GM12878 (cell line): ENCODE results near the gene SNHG17. TPM values are rescaled to one million over a fixed set of nuclear protein-coding genes. Genes with fewer than 3 reads are reported as not detected.
A peak's percentile ranks its signal among the peaks of the same experiment; 100 is the strongest.

Experiments used
- BHLHE40 ChIP-seq, 2 experiments: fragments of 450-650 bp in 1 of 2; IDR thresholded peaks; 2 replicates each; pipeline ENCODE4 v1.6.1; 2011 to 2017; ENCODE audit warnings: low read depth in 2 of 2, borderline replicate concordance in 1 of 2, improper control_type of control experiment in 1 of 2, low read length in 1 of 2, mild to moderate bottlenecking in 1 of 2
- FOXK2 ChIP-seq: fragments of 450-650 bp; IDR thresholded peaks from 2 replicates; pipeline ENCODE4 v1.6.1; 2017; ENCODE audit warnings: mild to moderate bottlenecking, moderate library complexity
- HDAC2 ChIP-seq: fragments of 200-600 bp; sonication (generic); IDR thresholded peaks from 2 replicates; pipeline ENCODE4 v1.6.1; 2017
- IKZF2 ChIP-seq, 2 experiments: fragments of 450-650 bp; IDR thresholded peaks; 2 replicates each; pipeline ENCODE4 v1.6.1; 2017; ENCODE audit warnings: mild to moderate bottlenecking in 2 of 2, moderate library complexity in 2 of 2
- NR2F1 ChIP-seq: fragments of 450-650 bp; conservative IDR thresholded peaks from 2 replicates; pipeline ENCODE4 v1.6.1; 2017; ENCODE audit warnings: mild to moderate bottlenecking
- PML ChIP-seq: IDR thresholded peaks from 2 replicates; pipeline ENCODE4 v1.6.1; 2012; ENCODE audit warnings: low read length, inconsistent platforms
- POLR2AphosphoS2 ChIP-seq: IDR thresholded peaks from 2 replicates; pipeline ENCODE4 v1.6.1; 2011; ENCODE audit warnings: low read depth, mild to moderate bottlenecking, low read length, improper control_type of control experiment, moderate library complexity
- RAD21 ChIP-seq: IDR thresholded peaks from 2 replicates; pipeline ENCODE4 v1.6.1; 2011; ENCODE audit warnings: mild to moderate bottlenecking, low read depth, low read length, moderate library complexity; ENCODE audit not compliant: insufficient read depth
- SMAD1 ChIP-seq: fragments of 450-650 bp; IDR thresholded peaks from 2 replicates; pipeline ENCODE4 v1.6.1; 2018; ENCODE audit warnings: mild to moderate bottlenecking, low read depth; ENCODE audit not compliant: partially characterized antibody
- SMAD5 ChIP-seq: IDR thresholded peaks from 2 replicates; pipeline ENCODE4 v1.6.1; 2016; ENCODE audit warnings: antibody characterized with exemption, low read depth
- SMARCA5 ChIP-seq: fragments of 450-650 bp; IDR thresholded peaks from 2 replicates; pipeline ENCODE4 v1.6.1; 2017; ENCODE audit warnings: mild to moderate bottlenecking
- ZSCAN29 ChIP-seq: fragments of 450-650 bp; IDR thresholded peaks from 2 replicates; pipeline ENCODE4 v1.6.1; 2017; ENCODE audit warnings: mild to moderate bottlenecking, moderate library complexity
- ZZZ3 ChIP-seq: IDR thresholded peaks from 2 replicates; pipeline ENCODE4 v1.6.1; 2011; ENCODE audit warnings: low read depth; ENCODE audit not compliant: control insufficient read depth, insufficient read length
- polyA plus RNA-seq, 11 experiments: library from polyadenylated mRNA; depleted of rRNA in 4 of 11; unstranded in 6 of 11; stranded (reverse) in 5 of 11; fragments of >200 nt; fragmentation: Nextera tagmentation in 4 of 11; fragmentation: Illumina TruSeq in 1 of 11; extraction: Ambion mirVana in 4 of 11; extraction: Trizol in 1 of 11; gene quantifications; 1 replicate in 1 of 11; 2 replicates in 10 of 11; pipeline versions ENCODE4 v1.2.1 to v1.2.3, GENCODE V29; 2011 to 2016; ENCODE audit warnings: inconsistent platforms in 2 of 11, missing spikeins in 2 of 11, low read depth in 1 of 11
- total RNA-seq, 4 experiments: library from RNA; depleted of rRNA in 3 of 4; stranded (reverse); fragments of >200 nt in 3 of 4; fragmentation: Illumina TruSeq in 1 of 4; extraction: Trizol in 1 of 4; gene quantifications; 2 replicates each; pipeline versions ENCODE4 v1.2.1 to v1.2.3, GENCODE V29; 2013 to 2021
- TF ChIP-seq, protein P1 (sequence below): IDR thresholded peaks from 2 replicates; pipeline ENCODE4 v1.6.1; 2011; ENCODE audit warnings: mild to moderate bottlenecking, low read depth, low read length, moderate library complexity; ENCODE audit not compliant: insufficient replicate concordance
- TF ChIP-seq, protein P2 (sequence below): fragments of 450-650 bp; IDR thresholded peaks from 2 replicates; pipeline ENCODE4 v1.6.1; 2017; ENCODE audit warnings: low read depth, mild to moderate bottlenecking, moderate library complexity
- TF ChIP-seq, protein P3 (sequence below): fragments of 450-650 bp; IDR thresholded peaks from 2 replicates; pipeline ENCODE4 v1.6.1; 2017; ENCODE audit warnings: mild to moderate bottlenecking, moderate library complexity
- TF ChIP-seq, protein P4 (sequence below): fragments of 450-650 bp; IDR thresholded peaks from 2 replicates; pipeline ENCODE4 v1.6.1; 2017; ENCODE audit warnings: mild to moderate bottlenecking, moderate library complexity

Gene SNHG17
- total and polyA plus RNA-seq, 10 of the 15 experiments (the other 5 are each of a cell fraction or from before 2014, with no cell fraction given), result 20.8 to 63.0 (median 33.9) TPM

DNA sequence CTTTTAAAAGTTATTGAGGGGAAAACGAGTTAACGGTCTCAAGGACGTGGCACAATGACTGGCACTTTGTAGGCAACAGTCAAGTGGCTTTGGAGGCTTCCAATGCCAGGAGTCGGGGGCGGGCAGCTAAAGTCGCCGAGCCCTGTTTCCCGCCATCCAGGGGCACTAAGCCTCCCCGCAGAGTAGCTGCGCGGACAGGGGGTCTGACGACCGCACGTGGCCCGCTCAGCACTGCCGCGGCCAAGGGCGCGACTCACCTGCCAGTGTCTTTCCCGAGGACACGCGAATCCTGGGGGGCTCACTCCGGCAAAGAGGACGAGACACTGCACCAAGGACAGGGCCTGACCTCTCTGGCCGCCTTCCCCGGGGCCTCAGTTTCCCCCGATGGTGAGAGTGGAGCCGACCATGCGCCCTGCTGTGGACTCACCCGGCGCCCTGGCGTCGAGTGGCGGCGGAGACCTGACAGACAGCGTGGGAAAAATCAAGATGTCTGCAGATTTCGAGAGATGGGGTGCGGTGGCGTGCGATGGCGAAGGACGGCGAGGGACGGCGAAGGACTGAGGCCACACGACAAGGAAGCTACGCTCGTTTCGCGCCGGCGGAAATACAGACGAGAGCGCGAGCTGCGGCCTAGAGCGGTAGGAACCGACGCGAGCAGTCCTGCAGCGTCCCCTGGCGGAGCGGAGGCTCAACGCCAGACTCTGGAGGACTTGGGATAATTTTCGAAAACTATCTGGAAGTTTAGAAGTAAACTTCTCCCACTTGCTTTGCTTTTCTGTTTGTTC, at the start of gene SNHG17 (continued):
- TF ChIP-seq ZZZ3, result no peak
- 0 out of 2 replicates have a peak, but pooled peaks have one; percentile 40 for TF ChIP-seq NR2F1
- TF ChIP-seq, protein P1, sequence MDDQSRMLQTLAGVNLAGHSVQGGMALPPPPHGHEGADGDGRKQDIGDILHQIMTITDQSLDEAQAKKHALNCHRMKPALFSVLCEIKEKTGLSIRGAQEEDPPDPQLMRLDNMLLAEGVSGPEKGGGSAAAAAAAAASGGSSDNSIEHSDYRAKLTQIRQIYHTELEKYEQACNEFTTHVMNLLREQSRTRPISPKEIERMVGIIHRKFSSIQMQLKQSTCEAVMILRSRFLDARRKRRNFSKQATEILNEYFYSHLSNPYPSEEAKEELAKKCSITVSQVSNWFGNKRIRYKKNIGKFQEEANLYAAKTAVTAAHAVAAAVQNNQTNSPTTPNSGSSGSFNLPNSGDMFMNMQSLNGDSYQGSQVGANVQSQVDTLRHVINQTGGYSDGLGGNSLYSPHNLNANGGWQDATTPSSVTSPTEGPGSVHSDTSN, result peak; percentile 30
- TF ChIP-seq IKZF2 (IDR thresholded peaks at IDR 0.05), result peak; percentile 56 to 78; a peak in 3 of 4 replicates
- peak; percentile 78; the same call in 1 of the 2 replicates for TF ChIP-seq ZSCAN29
- peak; percentile 50; the same call in 1 of the 2 replicates for TF ChIP-seq FOXK2
- TF ChIP-seq, protein P2, sequence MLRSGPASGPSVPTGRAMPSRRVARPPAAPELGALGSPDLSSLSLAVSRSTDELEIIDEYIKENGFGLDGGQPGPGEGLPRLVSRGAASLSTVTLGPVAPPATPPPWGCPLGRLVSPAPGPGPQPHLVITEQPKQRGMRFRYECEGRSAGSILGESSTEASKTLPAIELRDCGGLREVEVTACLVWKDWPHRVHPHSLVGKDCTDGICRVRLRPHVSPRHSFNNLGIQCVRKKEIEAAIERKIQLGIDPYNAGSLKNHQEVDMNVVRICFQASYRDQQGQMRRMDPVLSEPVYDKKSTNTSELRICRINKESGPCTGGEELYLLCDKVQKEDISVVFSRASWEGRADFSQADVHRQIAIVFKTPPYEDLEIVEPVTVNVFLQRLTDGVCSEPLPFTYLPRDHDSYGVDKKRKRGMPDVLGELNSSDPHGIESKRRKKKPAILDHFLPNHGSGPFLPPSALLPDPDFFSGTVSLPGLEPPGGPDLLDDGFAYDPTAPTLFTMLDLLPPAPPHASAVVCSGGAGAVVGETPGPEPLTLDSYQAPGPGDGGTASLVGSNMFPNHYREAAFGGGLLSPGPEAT, result peak; percentile 58; the same call in 1 of the 2 replicates
- TF ChIP-seq, protein P3, sequence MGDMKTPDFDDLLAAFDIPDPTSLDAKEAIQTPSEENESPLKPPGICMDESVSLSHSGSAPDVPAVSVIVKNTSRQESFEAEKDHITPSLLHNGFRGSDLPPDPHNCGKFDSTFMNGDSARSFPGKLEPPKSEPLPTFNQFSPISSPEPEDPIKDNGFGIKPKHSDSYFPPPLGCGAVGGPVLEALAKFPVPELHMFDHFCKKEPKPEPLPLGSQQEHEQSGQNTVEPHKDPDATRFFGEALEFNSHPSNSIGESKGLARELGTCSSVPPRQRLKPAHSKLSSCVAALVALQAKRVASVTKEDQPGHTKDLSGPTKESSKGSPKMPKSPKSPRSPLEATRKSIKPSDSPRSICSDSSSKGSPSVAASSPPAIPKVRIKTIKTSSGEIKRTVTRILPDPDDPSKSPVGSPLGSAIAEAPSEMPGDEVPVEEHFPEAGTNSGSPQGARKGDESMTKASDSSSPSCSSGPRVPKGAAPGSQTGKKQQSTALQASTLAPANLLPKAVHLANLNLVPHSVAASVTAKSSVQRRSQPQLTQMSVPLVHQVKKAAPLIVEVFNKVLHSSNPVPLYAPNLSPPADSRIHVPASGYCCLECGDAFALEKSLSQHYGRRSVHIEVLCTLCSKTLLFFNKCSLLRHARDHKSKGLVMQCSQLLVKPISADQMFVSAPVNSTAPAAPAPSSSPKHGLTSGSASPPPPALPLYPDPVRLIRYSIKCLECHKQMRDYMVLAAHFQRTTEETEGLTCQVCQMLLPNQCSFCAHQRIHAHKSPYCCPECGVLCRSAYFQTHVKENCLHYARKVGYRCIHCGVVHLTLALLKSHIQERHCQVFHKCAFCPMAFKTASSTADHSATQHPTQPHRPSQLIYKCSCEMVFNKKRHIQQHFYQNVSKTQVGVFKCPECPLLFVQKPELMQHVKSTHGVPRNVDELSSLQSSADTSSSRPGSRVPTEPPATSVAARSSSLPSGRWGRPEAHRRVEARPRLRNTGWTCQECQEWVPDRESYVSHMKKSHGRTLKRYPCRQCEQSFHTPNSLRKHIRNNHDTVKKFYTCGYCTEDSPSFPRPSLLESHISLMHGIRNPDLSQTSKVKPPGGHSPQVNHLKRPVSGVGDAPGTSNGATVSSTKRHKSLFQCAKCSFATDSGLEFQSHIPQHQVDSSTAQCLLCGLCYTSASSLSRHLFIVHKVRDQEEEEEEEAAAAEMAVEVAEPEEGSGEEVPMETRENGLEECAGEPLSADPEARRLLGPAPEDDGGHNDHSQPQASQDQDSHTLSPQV, result peak; percentile 91
- TF ChIP-seq SMAD1, result peak; percentile 44
- TF ChIP-seq RAD21, result peak; percentile 24; the same call in 1 of the 2 replicates
- peak; percentile 99 for TF ChIP-seq SMARCA5
- peak; percentile 68 to 77; a peak in 3 of 4 replicates for TF ChIP-seq BHLHE40 (IDR thresholded peaks at IDR 0.05; ENCODE audit: borderline replicate concordance in 1 of 2, low read depth in 2 of 2, low read length in 1 of 2)
- TF ChIP-seq PML, result peak; percentile 99
- TF ChIP-seq, protein P4, sequence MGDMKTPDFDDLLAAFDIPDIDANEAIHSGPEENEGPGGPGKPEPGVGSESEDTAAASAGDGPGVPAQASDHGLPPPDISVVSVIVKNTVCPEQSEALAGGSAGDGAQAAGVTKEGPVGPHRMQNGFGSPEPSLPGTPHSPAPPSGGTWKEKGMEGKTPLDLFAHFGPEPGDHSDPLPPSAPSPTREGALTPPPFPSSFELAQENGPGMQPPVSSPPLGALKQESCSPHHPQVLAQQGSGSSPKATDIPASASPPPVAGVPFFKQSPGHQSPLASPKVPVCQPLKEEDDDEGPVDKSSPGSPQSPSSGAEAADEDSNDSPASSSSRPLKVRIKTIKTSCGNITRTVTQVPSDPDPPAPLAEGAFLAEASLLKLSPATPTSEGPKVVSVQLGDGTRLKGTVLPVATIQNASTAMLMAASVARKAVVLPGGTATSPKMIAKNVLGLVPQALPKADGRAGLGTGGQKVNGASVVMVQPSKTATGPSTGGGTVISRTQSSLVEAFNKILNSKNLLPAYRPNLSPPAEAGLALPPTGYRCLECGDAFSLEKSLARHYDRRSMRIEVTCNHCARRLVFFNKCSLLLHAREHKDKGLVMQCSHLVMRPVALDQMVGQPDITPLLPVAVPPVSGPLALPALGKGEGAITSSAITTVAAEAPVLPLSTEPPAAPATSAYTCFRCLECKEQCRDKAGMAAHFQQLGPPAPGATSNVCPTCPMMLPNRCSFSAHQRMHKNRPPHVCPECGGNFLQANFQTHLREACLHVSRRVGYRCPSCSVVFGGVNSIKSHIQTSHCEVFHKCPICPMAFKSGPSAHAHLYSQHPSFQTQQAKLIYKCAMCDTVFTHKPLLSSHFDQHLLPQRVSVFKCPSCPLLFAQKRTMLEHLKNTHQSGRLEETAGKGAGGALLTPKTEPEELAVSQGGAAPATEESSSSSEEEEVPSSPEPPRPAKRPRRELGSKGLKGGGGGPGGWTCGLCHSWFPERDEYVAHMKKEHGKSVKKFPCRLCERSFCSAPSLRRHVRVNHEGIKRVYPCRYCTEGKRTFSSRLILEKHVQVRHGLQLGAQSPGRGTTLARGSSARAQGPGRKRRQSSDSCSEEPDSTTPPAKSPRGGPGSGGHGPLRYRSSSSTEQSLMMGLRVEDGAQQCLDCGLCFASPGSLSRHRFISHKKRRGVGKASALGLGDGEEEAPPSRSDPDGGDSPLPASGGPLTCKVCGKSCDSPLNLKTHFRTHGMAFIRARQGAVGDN, result peak; percentile 83
- no peak; the same call in 1 of the 2 replicates for TF ChIP-seq HDAC2
- TF ChIP-seq SMAD5, result peak; percentile 98
- peak; percentile 96 for TF ChIP-seq POLR2AphosphoS2
